ENCODE data around the gene ZP1.

Gene ZP1

DNA sequence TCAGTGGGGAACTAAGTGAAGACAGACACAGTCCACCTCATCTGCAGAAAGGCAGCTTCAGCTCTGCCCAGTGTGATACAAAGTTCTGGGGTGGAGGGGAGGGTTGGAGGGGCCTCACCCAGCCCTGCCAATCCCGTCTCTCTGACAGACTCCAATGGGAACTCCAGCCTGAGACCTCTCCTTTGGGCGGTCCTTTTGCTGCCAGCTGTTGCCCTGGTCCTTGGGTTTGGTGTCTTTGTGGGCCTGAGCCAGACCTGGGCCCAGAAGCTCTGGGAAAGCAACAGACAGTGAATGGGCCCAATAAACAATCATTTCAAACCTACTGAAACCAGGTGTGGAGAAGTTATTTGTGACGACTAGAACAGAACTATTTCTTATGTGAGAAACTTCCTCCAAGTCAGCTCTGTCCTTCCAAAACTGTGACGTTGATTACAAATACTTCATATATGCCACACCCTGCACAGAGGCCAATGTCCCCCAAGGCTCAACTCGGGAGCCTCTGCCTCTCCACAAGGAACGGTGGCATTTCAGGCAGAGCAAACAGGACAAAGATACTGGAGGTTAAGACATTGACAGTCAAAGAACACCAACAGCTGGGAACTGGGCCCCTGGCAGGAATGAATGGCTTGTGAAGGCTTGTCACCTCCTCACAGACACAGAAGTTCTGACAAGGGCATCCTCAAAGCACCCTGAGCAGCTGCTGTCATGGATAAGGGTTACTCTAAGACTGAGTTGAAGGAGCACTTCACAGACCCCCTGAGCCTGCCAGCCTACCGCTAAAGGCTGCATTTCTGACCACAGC, 8.2 kb downstream of the ZP1 start:
- no peak for DNase-seq (ENCODE audit: low read depth in 2 of 2)

- no peak for DNase-seq (ENCODE audit: low read depth in 2 of 2)
Measured at GRCh38 chr11:60876168-60876485, 8.8 kb downstream of the ZP1 start.

DNA sequence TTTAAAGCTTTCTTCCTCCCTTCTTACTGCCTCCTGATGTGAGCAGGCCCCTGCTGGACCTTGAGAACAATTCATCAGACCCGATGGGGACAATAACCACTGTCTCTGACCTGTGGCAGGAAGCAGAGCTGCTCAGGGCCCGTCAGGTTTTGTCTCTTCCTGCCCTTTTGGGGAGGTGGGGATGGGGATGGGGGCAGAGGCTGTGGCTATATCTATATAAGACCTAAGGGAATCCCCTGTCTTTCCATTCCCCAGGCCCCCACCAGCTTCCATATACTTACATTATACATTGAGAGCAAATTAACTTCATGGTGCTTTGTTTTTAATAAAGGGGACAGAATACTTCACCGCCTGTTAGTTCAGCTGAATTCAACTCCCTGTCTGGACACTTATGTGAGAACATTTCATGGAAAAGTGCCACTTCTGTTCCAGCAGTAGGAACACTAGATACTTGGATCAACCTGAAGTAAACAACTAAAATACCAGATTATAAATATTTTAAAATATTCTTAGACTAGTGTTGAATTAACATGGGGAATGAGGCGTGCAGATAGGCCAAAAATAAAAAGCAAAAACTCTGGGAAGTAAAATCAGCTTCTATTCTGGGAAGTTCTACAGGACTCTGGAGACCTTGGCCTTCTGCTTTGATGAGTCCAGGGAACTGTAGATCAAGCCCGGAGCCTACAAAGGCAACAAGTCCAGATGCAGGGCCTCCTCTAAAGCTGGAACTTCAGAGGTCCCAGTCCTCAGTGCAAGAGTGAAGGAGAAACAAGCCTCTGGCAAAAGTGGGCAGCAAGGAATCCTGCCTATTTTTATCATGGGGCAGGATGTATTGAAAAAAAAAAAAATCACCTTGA, 11.1 kb downstream of the ZP1 start:
- no peak for DNase-seq (ENCODE audit: low read depth in 2 of 2)

- DNase-seq (ENCODE audit: low read depth in 2 of 2): no peak
Measured at GRCh38 chr11:60879104-60879503, 11.8 kb downstream of the ZP1 start.

- DNase-seq (ENCODE audit: low read depth in 2 of 2): no peak
Measured at GRCh38 chr11:60879971-60880588, 12.7 kb downstream of the ZP1 start.

GRCh38 chr11:60880643-60881282, 13.4 kb downstream of the ZP1 start:
- DNase-seq (ENCODE audit: low read depth in 2 of 2): no peak

DNA sequence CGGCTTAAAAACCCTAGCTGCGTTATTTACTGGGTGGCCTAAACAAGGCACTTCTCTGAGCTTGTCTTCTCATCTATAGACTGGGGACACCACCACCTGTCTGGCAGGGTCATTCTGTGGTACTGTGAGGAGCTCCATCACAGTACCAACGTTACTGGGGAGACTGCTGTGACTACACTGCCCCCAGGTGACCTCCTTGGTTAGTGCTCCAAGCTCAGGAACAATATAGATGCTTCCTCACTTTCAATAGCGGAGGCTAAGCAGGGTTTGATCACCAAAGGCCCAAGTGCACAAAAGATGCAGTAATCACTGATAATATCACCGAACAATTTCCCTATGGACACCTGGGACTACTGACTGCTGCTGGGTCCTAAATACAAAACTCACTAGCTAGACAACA, 20.2 kb downstream of the ZP1 start:
- DNase-seq (ENCODE audit: low read depth in 2 of 2): peak in 1 of 2 donors; percentile 34

DNA sequence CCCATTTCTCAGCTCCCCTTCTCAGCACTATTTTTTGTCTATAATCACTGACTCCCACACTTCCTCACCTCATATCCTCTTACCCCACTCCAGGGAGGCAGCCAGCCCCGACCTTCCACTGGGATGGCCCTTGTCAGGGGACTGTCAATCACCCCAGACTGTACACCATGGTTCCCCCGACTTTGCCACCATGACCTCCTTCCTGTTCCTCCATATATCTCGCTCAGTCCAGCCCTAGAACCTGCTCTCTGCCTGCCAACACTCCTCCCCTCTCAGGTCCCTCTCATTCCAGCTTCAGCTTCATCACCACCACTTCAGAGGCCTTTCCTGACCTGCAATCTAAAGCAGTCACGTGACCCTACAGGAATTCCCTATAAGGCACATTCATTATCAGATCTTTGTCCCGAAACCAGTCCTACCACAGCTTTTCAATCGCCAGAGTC, 22.5 kb downstream of the ZP1 start:
- DNase-seq (ENCODE audit: low read depth in 2 of 2): no peak

- no peak for DNase-seq (ENCODE audit: low read depth in 2 of 2)
Measured at GRCh38 chr11:60890696-60891095, 23.4 kb downstream of the ZP1 start.

DNA sequence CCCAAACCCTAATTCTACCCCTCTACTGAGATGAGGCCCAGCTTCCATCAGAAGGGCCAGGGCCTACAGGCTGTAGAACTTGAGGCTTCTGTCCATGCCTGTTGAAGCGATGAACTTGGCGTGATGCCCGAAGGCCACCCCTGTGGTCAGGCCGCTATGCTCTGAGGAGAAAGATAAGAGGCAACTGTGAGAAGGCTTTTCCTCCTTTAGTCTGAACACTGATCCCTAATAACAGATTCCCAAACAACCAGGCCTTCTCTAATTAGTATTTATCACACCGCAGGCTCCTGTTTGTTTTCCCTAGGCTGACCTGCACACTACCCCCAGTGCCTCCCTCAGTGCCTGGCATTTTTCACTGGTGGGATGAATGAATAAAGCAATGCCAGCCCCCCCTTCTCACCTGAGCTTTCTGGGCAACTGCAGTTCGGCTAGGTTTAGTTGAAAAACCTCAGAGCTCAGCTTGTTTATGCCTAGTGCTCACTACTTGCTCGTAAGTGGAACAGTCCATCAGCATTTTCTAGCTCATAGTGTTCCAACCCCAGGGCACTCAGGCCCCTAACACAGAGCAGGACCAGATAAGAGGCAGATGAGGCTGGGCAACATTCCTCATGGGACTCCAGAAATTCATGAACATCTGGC, 23.9 kb downstream of the ZP1 start:
- no peak for DNase-seq (ENCODE audit: low read depth in 2 of 2)

GRCh38 chr11:60895687-60896086, 28.3 kb downstream of the ZP1 start:
- no peak for DNase-seq (ENCODE audit: low read depth in 2 of 2)

- no peak for DNase-seq (ENCODE audit: low read depth in 2 of 2)
Measured at GRCh38 chr11:60897496-60897895, 30.2 kb downstream of the ZP1 start.

DNA sequence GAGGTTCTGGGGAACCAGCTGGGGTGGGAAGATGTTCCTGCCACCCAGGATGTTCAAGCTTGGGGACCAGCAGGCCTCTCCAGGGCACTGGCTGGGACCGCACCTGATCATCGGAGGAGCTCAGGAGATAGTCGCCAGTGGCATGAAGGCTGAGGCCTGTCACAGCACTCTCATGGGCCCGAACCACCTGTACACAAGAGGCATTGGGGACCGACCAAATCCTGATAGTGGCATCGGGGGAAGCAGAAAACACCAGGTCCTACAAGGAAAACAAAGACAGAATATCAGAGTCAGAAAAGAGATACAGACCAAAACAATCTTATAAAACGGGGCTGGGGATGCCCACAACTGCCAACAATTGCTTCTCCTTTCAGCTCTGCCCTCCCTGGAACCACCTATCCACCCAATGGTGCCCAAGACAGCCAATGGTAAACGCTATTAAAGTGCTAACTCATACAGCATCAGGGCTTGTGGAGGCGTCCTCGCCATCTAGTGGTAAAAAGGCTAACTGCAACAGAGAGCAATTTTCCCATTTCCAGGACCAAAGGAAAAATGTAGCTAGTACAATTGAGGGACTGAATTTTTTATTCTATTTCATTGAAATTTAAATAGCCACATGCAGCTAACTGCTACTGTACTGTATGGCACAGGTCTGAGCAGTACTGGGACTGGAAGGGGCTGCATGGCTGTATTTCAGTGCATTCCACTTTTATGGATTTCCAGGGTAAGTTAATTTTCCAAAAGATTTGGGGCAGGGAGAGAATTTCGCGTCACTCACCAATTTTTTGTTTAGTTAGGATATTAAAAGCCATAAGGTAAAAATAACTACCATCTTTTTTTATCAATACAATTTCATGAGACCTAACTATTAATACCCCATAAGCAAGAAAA, 31.9 kb downstream of the ZP1 start:
- DNase-seq (ENCODE audit: low read depth in 2 of 2): no peak

GRCh38 chr11:60899977-60900376, 32.6 kb downstream of the ZP1 start:
- DNase-seq (ENCODE audit: low read depth in 2 of 2): no peak

DNA sequence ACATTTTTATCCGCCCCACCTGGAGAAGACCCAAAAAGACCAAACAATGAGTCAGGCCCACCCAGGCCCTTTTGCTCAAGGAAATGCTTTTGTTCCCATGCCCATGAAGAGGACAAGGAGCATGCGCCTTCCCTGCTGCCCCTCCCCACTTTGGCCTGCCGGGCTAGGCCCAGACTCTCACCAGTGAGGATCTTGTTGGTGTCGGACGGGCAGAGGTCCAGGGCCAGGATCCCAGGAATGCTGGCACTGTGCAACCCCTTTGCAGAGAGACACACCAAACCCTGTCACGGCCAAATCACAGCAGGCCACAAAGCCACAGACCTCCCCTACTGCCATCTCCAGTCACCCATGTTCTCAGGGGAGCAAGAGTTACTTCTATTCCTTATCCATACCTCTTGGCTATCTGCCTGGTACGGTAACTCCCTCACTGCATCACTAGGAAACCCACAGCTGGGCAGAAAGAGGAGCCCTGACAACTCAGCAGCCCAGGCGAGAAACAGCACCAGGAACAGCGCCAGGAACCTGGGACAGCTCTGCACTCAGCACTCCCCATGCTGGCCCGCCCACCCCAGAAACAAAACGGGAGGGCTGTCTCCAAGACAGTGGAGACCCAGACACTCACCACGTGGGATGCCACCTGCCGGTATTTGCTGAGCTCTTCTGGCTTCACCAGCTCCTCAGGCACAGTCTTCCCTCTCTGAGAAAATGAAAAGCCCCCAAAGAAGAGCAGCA, 33.5 kb downstream of the ZP1 start:
- no peak for DNase-seq (ENCODE audit: low read depth in 2 of 2)

GRCh38 chr11:60902625-60903024, 35.3 kb downstream of the ZP1 start:
- DNase-seq (ENCODE audit: low read depth in 2 of 2): no peak

GRCh38 chr11:60905047-60905446, 37.7 kb downstream of the ZP1 start:
- DNase-seq (ENCODE audit: low read depth in 2 of 2): no peak

DNA sequence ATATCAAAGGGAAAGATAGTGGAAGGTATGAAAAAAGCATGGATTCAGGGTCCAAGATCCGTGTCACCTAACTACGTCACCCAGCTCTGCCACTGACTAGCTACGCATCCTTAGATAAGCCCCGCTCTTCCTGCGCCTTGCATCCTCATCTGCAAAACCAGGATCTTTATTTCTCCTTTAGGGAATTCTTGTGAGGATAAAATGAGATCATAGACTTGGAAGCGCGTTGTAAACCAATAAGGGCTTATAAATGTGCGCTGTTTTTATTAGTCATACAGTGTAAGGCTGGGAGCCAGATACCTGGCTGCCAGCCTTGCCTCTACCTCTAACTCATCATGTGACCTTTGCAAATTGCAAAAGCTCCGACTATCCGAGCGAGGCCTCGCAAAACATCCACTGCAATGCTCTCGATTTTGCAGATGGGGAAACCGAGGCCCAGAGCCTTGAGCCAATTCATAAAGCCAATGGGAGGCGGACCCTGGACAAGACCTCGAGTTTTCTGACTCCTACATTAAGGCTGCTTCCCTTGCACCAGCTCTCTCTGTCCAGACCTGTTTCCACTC, 38.3 kb downstream of the ZP1 start:
- DNase-seq (ENCODE audit: low read depth in 2 of 2): no peak

DNA sequence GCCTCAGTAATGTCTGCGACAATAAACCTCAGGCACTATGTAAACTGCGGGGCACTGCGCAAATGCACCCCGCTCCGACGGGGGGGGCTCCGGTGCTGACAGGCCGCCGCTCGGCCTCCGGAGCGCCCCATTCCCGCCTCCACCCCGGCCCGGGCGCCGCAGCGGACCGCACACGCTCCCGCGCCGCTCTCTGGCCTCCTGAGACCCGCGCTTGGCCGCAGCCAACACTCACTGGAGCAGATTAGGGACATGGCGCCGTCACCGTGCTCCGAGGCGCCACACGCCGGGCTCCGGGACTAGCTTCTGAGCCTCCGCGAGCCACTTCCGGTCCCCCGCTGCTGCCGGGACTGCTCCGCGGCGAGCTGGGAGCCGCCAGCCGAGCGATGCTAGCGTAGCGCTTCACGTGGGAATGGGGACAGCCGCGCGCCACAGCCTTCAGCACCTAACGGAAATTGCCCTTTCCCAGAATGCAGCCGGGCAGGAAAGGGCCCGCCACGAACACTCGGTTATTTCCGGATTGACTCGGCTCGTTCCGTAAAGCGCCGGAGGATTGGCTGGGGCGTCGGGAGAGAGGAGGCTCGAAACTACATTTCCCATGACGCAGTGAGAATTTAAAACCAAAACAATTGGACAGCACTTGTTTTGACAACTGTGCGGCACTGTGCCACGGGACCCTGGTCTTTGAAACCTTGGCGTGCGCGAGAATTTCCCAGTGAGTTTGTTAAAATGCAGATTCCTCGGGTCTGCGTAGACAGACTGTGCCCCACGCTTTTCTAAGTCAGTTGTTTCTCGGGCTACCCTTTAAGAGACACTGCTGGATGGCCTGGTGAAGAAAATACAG, 39.0 kb downstream of the ZP1 start, which contains the start of gene PRPF19:
Gene PRPF19, minus strand, starts transcription at position 454 of the 841 bp plus-strand sequence. Its CDS starts 203 bp downstream, at position 251.
- peak; percentile 94 to 98 for DNase-seq (ENCODE audit: low read depth in 2 of 2)
